ENCODE data around the gene ECHS1. TPM values are rescaled to one million over a fixed set of nuclear protein-coding genes. Genes with fewer than 3 reads are reported as not detected.

Gene ECHS1
- total and polyA plus RNA-seq, 2 experiments from 2014 or later, result 92.1 to 127 TPM

GRCh38 chr10:133314911-133315310 is 58.2 kb downstream of the ECHS1 start (continued):
- no peak for TF ChIP-seq EZH2 (IDR thresholded peaks at IDR 0.05; ENCODE audit: low read depth, unreplicated experiment)
- no peak for TF ChIP-seq REST (IDR thresholded peaks at IDR 0.05; ENCODE audit: unreplicated experiment)
- TF ChIP-seq CREB1 (CRISPR knock-in tag; IDR thresholded peaks at IDR 0.05; ENCODE audit: low read depth), result no peak
- no peak for TF ChIP-seq ZNF331 (CRISPR knock-in tag; IDR thresholded peaks at IDR 0.05; ENCODE audit: low read depth)
- TF ChIP-seq, protein P1, sequence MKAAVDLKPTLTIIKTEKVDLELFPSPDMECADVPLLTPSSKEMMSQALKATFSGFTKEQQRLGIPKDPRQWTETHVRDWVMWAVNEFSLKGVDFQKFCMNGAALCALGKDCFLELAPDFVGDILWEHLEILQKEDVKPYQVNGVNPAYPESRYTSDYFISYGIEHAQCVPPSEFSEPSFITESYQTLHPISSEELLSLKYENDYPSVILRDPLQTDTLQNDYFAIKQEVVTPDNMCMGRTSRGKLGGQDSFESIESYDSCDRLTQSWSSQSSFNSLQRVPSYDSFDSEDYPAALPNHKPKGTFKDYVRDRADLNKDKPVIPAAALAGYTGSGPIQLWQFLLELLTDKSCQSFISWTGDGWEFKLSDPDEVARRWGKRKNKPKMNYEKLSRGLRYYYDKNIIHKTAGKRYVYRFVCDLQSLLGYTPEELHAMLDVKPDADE (IDR thresholded peaks at IDR 0.05), result no peak
- TF ChIP-seq JUNB (IDR thresholded peaks at IDR 0.05; ENCODE audit: unreplicated experiment), result no peak
- TF ChIP-seq EZH2phosphoT487 (IDR thresholded peaks at IDR 0.05; ENCODE audit: unreplicated experiment), result no peak
- no peak for TF ChIP-seq STAT1 (IDR thresholded peaks at IDR 0.05; ENCODE audit: unreplicated experiment)
- no peak for TF ChIP-seq POLR2AphosphoS5 (IDR thresholded peaks at IDR 0.05; ENCODE audit: low read depth)
- no peak for TF ChIP-seq NANOG (IDR thresholded peaks at IDR 0.05; ENCODE audit: borderline replicate concordance)
- TF ChIP-seq ZNF114 (CRISPR knock-in tag; IDR thresholded peaks at IDR 0.05), result no peak

DNA sequence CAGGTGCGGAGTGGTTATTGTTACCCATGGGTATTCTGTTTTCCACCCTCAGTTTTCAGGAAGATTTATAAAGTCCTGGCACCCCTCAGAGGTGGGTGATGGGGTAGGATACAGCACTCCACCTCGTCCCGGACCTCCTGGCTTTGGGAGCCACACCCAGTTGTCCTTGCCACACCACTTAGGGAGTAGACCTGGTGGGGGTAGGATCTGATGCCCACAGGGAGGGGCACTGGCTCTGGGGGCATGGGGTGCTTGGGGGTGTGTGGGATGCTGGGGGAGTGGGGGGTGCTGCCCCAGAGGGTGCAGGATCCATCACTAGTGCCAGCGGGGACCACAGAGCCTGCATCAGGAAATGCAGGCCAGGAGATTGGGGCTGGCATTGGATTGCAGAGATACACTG is 60.0 kb downstream of the ECHS1 start:
- H3K27ac ChIP-seq (ENCODE audit: low read depth), result no peak overlapping the region

More for the DNA sequence above, 60.0 kb downstream of the ECHS1 start:
- Histone ChIP-seq H3K79me2 (replicated peaks; ENCODE audit: insufficient read depth) (peaks cover 2% of the 10 kb centered on the region; the same call in 1 of the 2 replicates), H3K9me2 (ENCODE audit: insufficient read depth) (no peaks in the 10 kb centered on the region), H2AFZ (no peak overlapping the region), H3K4me1 (ENCODE audit: insufficient read depth) (no peaks in the 10 kb centered on the region), H4K20me1 (replicated peaks; ENCODE audit: insufficient read depth) (peaks cover under 1% of the 10 kb centered on the region; the same call in 1 of the 2 replicates), H3F3A (replicated peaks; ENCODE audit: low read depth) (peaks cover 9% of the 10 kb centered on the region), H3K4me3 (no peak overlapping the region), H3K36me3 (ENCODE audit: insufficient read depth) (peaks cover 5% of the 10 kb centered on the region; the same call in 1 of the 2 replicates), H3K4me2 (no peak overlapping the region), H3K27me3 (ENCODE audit: insufficient read depth) (no peaks in the 10 kb centered on the region)
- TF ChIP-seq NANOG (IDR thresholded peaks at IDR 0.05; ENCODE audit: borderline replicate concordance) (no peak), ZNF114 (CRISPR knock-in tag; IDR thresholded peaks at IDR 0.05) (no peak), REST (IDR thresholded peaks at IDR 0.05; ENCODE audit: unreplicated experiment) (no peak), STAT1 (IDR thresholded peaks at IDR 0.05; ENCODE audit: unreplicated experiment) (no peak), CREB1 (CRISPR knock-in tag; IDR thresholded peaks at IDR 0.05; ENCODE audit: low read depth) (no peak)
- Mint-ChIP-seq H3K27me3 (ENCODE audit: insufficient read depth, low read depth, poor library complexity) (peaks cover 11% of the 10 kb centered on the region), H3K4me3 (no peak overlapping the region), H3K36me3 (ENCODE audit: low read depth) (peaks cover 22% of the 10 kb centered on the region), H3K4me1 (no peaks in the 10 kb centered on the region), H3K9me3 (peaks cover 1% of the 10 kb centered on the region; the same call in 2 of the 3 replicates), H3K27ac (no peak overlapping the region)
- no peak for ATAC-seq
- DNase-seq (ENCODE audit: low spot score), result no peak

All from GM23338 (cell line).